HG03571 (cell line): ENCODE data around the gene PEX14.

Source experiments
- ATAC-seq: cut with Tn5 transposase; IDR thresholded peaks from one replicate; pipeline ENCODE4 v1.9.1; 2021; ENCODE audit not compliant: unreplicated experiment

Gene PEX14

DNA sequence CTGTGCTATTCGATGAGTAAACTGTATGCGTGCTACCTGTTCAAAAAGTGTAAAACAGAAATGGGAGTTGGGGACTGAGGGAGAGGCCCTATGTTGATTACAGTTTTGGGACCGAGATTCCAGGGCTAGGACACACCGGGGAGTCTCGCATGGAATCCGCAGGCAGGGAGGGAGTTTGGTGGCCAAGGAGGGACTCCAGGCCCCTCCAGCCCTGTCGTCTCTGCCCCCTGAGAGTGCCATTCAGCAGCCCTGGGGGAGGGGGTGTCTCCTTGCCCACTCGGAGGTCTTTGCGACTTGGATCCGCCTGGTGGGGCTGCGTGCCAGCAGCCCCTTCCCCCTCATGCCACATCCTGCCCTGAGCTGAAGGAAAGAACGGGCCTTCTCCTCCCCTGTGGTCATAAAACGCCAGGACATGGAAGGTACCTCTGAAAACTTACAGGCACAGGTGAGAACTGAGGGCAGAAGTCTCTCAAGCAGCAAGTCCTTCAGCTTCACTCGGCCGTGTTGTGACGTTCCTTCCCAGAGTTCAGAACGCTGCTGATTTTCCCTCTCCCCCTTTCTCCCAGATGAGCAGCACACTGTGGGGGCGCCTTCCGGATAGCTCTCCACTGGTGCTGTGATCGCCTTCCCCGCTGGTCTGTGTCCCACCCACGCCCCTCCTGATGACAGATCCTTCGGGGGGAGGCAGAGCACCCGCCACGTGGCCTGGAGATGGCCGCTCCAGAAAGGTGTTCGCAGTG lies 141.4 kb downstream of the PEX14 start:
- ATAC-seq = no peak

DNA sequence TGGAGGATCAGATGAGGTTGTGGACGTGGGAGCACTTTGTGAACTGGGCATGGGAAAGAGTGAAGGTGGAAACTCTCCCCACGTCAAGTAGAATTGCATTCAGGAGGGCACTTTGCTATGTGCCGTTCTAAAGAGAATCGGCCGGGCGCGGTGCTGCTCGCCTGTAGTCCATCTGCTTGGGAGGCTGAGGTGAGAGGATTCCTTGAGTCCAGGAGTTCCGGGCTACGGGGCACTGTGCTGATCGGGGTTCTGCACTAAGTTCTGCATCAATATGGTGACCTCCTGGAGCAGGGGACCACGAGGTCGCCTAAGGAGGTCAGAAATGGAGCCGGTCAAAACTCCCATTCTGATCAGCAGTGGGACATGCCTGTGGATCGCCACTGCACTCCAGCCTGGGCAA lies 141.9 kb downstream of the PEX14 start:
- no peak for ATAC-seq

DNA sequence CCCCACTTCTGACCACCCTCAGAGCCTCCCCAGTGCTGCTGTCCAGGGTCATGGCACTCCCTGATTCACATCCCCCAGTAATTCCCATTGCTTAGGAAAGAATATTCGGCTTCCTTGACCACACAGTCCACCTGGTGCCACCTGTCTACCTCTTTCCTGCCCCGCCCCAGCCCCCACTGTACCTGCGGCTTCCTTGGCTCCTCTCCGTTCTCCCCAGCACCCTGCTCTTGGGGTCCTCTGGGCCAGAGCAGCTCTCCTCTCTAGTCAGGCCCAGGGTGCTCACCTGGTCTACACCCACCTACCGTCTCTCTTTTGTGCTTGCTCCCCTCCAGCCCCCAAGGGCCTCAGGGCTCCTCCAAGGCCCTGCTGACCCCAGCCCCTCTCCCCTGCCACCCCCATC lies 142.6 kb downstream of the PEX14 start:
- no peak for ATAC-seq

DNA sequence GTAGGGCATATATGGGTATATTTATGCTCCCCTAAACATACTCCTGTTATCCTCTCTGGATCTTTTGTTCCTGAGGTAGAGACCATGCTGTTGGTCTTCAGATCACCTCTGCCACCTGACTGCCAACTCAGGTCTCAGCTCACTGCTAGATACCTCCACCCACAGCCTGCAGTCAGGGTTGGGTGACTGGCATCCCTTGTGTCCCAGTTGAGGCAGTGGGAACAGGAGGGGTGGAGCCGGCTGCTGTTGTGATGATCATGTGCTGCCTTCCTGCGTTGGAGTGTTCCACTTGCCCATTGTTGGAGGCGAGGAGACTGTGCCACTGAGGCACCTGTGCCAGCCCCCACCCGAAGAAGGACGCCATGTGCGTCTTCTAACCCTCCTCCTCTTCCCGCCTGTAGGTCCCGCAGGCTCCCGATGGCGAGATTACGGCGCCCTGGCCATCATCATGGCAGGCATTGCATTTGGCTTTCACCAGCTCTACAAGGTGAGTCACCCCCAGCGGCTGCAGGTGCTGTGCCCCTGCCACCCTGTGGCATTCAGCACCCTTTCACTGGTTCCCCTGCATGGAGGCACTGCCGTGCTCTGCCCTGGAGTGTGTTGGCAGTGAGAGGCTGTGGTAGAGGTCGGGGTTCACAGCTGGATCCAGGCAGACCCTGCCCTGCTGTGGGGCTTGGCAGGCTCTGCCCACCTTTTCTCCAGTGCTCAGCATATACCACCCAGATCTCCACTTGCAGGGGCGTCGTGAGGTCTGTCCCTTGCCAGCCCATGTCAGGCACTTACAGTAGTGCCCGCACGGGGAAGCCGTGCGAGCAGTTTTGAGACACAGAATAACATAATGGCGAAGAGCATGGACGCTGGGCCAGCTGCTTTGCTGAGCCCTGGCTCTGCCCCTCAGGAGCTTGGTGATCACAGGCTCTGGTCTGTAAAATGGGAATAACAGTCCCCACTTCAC lies 143.5 kb downstream of the PEX14 start:
- no peak for ATAC-seq

DNA sequence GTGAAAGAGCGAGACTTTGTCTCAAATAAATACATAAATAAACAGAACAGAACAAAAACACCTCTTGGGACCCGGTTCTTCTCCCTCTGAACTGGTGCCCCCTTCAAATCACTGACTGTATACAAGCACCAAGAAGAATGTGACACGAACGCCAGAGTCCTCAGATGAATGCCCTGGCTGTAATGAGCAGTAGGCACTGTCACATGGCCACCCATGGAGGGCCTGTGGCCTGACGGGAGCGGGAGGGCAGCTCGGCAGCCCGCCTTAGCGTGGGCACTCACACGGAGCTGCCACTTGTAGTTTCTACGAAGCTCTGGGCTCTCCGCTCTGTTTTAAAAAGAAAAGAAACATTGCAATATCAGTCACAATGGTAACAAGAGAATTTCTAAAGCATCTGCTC lies 146.0 kb downstream of the PEX14 start:
- ATAC-seq = no peak

DNA sequence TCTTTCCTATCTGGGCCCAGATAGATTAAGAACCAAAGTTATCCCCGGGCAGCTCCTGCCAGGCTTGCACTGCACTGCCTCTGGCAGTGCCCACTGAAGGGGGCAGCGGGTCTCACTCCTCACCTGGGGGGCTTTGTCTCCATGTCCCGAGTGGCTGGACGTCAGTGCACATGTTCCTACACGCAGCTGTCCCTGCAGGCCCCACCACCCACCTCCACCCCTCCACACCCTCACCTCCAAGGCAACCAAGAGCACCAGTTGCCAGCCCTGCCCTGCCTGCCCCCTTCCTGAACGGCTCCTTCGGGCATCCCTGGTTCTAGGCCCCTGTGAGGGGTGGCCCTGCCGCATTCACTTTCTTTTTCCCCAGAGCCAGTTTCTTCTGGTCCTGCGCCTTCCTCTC lies 147.2 kb downstream of the PEX14 start:
- no peak for ATAC-seq

DNA sequence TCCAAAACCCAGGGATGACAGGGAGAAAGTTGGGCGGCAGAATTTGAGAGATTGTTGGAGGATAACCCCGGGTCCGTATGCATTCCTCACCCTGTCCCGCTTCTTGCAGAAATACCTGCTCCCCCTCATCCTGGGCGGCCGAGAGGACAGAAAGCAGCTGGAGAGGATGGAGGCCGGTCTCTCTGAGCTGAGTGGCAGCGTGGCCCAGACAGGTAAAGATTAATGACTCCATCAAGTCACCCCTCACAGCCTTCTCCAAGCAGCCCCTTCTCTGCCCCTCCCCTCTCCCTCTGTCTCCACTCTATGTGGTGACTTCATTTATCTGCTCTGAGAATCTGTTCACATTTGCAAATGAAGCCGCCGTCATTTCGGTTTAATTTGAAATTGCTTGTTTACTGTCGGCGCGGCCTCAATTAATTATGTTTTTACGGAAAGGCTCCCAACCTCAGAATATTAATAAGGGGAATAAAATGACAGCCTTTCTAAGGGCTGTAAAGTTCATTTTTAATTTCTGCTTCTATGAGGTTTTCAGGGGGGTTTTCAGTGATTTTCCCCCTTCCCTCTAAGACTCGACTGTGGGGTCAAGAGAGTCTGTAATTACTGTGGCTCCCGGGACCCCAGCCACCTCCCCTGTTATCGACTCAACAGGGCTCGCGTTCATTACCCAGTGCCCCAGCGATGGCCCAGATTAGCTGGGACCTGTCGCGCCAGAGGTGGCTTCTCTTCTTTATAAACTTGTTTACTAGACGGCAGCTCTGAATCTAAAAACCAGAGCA lies 148.3 kb downstream of the PEX14 start:
- no peak for ATAC-seq

DNA sequence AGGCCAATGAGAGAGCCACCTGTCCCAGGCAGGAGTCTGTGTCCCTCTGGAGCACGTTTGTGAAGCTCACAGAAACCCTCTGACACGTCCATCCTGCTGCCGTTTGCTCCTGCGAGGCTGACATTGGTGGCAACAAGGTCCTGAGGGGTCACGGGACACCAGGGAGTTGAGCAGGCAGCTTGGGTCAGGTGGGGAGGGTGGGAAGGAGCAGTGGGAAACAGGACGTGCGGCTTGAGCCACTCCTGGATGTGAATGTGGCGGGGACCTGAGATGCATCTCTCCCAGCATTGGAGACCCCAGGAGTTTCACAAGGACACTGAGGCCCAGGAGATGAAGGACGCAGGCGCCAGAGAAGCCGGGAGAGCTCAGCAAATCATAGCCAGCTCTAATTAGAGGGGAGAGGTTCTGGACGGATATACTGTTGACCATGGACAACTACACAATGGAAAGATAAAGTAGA lies 149.0 kb downstream of the PEX14 start:
- ATAC-seq = no peak

DNA sequence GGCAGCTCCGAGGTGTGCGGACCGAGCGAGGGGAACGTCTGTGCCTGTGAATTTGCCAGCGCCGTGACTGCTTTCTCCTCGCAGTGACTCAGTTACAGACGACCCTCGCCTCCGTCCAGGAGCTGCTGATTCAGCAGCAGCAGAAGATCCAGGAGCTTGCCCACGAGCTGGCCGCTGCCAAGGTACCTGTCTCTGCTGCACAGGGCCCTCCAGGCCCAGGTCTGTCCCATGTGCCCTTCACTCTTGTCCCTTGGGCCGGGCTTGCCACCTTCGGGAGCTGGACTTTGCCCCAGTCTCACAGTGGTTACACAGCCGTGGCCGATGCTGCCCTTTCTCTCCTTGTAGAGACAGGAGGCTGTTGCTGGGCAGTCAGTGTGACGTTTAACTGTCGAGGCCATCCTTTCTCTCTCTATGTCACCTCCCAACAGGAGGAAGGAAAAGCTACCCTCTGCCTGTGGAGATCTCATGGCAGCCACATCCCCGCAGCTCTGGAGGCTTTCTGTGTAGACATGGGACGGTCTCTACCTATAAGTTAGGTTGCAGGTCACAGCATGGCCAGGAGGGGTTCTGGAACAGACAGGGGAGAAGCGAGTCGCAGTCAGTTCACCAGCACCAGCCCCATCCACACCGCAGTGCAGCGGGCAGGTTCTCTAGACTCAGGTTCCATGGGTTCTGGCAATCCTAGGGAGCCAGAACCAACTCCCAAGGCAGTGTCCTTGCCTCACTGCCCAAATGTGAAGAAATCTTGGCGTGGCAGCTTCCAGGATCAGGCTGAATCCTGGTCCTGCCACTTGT lies 149.7 kb downstream of the PEX14 start:
- ATAC-seq = no peak

DNA sequence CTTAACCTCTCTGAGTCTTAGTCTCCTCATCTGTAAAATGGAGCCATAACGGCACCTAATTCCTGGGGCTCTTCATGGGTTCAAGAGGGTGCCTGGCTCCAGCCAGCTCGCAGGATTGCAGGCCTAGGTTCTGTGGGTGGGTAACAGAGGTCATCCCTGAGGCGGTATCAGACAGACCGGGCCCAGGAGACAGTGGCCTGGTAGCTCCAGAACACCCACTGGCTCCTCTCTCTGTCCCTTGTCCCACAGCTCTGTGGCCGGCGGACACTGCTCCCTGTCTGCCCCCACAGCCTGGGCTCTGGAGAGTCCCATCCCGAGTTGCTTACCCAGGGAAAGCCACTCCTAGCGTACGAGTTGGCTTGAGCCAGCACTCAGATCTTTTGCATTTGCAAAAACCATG lies 150.3 kb downstream of the PEX14 start:
- ATAC-seq = no peak

DNA sequence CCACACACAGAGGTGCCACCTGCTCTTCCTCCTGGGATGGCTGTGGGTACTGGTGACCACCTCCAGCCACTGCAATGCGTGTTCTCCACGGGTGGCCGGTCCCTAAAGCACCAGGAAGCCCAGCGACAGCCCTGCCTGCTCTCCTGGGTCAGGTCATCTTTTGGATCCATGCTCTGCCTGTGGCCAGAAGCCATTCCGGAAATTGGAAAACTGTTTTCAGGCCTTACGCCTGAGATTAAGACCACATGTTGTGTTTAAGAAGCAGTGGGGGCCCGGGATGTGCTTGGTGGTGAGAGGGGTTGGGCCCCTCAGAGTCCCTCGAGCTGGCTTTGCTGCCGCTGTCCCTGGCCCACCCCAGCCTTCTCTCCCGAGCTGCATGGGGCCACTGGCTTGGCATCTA lies 150.8 kb downstream of the PEX14 start:
- no peak for ATAC-seq

DNA sequence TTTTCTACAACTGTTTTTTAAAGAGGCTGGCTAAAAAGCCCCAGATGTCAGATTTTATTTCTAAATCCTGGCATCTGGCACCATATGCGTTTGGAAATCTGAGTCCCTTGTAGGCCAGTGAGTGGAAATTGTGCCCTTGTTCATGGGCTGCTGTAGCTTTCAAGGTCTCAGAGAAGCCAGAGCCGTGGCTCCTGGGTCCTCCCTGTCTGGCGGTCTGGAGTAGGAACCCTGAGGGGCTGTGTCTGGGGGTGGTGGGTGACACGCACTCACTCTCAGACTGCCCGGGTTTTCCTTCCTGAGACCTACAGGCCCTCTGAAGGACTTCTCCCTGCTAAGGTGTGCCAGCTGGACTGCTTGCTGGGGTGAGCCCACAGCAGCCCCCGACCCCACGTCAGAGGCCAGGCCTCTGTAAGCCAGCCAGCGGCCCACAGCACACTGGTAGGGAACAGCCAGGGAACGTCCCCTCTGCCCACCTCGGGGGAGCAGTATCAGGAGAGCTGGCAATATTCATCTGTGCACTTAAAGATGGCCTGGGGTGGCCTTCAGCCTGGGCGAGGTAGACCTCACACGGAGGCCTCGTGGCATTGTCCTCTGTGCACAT lies 151.5 kb downstream of the PEX14 start:
- ATAC-seq = no peak

DNA sequence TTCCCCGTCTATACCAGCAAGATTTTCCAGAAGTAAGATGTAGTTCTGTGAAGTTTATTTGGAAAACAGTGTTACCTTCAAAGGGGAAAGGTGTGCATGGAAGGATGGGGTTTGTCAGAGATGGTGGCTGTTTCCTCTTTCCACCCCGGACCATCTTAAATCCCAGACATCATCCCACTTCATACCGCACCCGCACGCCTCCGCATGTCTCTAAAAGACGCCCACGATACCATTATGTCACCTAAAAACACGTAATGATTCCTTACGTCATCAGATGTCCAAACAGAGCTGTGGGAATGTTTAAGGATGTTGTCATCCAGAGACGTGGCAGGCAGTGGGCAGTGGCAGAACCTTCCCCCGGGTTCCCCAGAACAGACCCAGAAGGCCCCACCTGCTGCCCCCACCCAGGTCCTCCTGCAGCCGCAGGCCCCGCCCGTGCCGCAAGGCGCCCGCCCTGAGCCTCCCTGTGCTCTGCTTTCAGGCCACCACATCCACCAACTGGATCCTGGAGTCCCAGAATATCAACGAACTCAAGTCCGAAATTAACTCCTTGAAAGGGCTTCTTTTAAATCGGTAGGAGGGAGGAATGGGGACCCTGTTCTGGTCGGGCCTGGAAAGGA lies 152.2 kb downstream of the PEX14 start:
- ATAC-seq = no peak

DNA sequence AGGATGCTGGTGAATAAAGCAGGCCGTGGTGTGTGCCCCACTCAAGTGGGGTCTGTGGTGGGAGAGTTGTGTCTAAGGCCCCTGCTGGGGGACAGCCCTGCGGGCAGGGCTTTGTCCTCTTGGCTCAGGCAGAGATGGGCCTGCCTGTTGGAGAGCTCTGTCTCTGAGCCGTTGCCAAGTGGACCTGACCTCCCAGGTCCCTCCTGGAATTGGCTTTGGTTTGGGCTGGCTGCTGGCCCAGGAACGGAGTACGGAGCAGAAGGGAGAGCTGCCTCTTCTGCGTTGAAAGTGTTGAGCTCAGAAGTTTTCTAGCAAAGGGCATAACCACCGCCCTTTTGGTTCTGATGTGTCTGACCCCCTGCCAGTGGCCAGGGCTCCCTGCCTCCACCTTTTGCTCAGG lies 153.9 kb downstream of the PEX14 start:
- ATAC-seq = no peak

DNA sequence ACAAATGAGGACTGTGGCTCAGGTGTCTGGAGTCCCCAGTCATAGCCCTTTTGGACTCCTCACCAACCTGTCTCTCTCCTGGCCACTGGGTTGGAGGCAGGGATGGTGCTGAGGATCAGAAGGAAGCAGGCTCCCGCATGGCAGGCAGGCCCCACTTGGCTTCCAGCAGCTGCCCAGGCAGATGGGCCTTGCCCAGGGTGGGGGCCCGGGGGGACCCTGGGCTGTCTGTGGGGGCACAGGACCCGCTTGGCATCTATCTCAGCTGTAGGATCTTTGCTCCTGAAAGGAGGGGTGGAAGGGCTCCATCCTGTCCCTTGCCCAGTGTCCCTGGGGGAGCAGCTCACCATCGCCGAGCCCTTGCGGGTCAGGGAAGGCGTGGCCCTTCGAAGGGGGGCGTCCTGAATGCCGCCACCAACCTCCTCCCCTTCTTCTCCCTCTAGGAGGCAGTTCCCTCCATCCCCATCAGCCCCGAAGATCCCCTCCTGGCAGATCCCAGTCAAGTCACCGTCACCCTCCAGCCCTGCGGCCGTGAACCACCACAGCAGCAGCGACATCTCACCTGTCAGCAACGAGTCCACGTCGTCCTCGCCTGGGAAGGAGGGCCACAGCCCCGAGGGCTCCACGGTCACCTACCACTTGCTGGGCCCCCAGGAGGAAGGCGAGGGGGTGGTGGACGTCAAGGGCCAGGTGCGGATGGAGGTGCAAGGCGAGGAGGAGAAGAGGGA lies 154.5 kb downstream of the PEX14 start:
- no peak for ATAC-seq

DNA sequence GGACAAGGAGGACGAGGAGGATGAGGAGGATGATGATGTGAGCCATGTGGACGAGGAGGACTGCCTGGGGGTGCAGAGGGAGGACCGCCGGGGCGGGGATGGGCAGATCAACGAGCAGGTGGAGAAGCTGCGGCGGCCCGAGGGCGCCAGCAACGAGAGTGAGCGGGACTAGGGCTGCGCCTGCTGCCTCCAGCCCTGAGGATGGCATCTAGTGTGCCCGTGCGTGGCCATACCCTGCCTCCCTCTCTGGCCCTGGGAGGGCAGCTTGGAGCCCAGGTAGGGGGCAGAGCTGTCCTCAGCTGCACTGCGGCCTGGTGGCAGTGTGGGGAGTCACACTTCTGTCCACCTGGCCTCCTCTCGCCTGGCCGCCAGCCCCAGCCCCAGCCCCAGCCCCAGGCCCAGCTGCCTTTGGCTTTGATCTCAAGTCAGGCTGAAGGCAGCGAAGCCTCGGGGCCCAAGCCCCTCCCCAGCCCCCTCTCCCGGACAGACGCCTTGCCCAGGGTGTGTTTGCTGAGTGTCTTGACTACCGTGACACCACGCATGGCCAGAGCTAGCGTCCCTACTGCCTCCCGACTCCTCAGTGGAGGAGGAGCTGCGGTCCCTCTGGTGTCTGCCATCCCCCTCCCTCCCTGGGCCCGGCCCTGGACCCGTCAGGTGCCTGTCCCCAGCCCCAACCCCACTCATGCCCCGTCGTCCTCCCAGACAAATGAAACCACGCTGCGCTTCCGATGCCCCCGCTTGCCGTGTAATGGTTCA lies 155.2 kb downstream of the PEX14 start:
- no peak for ATAC-seq

DNA sequence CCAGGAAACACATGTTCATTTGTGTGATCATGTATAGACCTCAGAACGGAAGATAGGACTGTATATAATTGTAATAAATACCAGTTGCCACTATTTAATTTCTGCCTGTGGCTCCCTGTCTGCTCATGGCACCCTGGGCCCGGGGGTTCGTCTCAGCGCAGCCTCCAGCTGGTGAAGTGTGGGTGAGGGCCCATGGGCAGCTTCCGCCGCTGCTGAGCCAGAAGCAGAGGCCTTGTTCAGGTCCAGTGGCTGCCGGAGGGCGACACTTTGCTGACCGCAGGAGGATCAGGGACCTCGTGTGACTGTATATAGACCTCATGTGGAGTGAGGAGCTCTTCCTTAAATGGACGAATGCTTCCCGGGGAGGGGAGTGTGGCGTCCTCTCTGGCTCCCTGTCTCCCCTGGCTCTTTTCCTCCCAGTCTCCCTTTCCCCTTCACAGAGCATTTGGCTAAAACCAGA lies 155.9 kb downstream of the PEX14 start:
- no peak for ATAC-seq

DNA sequence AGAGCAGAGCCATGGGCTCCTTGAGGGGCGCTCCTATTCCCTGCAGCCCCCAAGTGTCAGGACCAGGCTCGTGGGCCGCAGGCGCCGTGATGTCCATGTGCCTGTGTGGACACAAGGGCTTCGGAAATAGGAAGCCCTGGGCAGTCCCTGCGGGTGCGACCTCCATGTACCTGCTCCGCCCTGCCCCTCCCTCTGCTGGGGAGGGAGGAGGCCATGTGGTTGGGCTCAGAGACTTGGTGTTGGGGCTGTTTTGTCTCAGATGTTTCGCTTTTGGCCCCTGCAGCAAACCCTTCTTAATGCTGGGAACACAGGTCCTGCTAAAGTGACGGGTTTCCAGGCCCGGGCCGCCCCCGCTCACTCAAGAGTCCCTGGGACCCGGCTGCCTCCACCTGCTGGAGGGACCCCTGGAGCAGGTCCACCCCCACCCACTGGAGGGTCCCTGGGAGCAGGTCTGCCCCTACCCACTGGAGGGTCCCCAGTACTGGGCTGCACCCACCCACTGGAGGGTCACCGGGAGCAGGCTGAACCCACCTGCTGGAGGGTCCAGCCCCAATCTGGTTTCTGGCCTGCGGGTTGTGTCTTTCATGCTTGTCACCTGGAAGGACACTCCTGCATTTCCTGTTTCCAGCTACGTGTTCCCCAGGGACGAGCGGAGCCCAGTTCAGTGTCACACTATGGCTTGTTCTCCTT lies 156.5 kb downstream of the PEX14 start:
- ATAC-seq = no peak
